GM21528 (cell line): ENCODE data around the gene TMEM51.
"Not testable (repeated sequence)": the region's sequence is repeated elsewhere in the genome, so short reads cannot be mapped to it uniquely, and the experiment has no call there.

Experiments
- ATAC-seq: cut with Tn5 transposase; IDR thresholded peaks from one replicate; pipeline ENCODE4 v1.9.1; 2021; ENCODE audit warnings: mild to moderate bottlenecking, moderate library complexity; ENCODE audit not compliant: unreplicated experiment, low FRiP score

Gene TMEM51

DNA sequence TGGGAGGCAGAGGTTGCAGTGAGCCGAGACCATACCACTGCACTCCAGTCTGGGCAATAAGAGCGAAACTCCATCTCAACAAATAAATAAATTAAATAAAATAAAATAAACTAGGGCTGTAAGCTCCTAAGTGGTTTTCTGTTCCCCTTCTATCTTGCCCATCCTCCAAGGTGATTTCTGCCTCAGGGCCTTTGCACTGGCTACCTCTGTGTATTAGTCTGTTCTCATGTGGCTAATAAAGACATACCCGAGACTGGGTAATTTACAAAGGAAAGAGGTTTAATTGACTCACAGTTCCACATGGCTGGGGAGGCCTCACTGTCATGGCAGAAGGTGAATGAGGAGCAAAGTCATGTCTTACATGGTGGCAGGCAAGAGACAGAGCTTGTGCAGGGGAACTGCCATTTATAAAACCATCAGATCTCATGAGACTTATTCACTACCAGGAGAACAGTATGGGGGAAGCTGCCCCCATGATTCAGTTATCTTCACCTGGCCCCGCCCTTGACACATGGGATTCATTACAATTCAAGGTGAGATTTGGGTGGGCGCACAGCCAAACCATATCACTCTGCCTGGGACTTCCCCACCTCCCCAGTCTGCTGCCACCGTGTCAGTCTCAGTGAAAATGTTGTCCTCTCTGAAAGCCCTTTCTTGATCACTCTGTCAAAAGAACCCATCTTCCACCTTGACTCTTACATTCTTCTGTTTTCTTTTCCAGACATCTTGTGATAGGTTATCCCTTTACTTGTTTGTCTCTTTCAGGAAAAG is 22.0 kb downstream of the TMEM51 start:
- not testable (repeated sequence) for ATAC-seq

- no peak for ATAC-seq
These were observed 22.6 kb downstream of the TMEM51 start for GRCh38 chr1:15176120-15176519.

GRCh38 chr1:15176898-15177665 is 23.5 kb downstream of the TMEM51 start:
- ATAC-seq: no peak

DNA sequence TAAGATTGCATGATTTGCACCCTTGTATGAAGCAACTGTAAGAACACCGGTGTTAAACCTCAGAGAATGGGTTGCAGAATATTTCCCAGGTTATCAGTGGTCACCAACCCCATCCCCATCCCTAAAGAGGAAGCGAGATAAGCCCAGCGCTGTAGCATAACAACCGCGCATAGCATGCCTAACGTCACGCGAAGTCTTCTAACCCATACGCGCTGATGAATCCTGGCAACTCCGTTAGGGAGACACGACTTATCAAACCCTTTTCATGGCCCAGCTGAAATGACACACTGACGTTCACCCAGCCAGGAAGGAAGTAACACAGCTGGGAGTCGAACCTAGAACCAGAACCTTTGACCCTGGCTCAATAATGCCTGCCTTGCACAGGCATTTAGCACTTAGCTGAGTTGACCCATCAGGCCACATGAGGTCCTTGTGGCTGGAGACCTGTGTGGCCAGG is 24.2 kb downstream of the TMEM51 start:
- ATAC-seq: no peak

- ATAC-seq: no peak
These were observed 25.3 kb downstream of the TMEM51 start for GRCh38 chr1:15178571-15179484.

GRCh38 chr1:15179485-15179883 is 25.9 kb downstream of the TMEM51 start:
- ATAC-seq: no peak

GRCh38 chr1:15180189-15180588 is 26.6 kb downstream of the TMEM51 start:
- ATAC-seq: no peak

GRCh38 chr1:15180945-15181523 is 27.5 kb downstream of the TMEM51 start:
- no peak for ATAC-seq

GRCh38 chr1:15181564-15181963 is 28.0 kb downstream of the TMEM51 start:
- no peak for ATAC-seq

DNA sequence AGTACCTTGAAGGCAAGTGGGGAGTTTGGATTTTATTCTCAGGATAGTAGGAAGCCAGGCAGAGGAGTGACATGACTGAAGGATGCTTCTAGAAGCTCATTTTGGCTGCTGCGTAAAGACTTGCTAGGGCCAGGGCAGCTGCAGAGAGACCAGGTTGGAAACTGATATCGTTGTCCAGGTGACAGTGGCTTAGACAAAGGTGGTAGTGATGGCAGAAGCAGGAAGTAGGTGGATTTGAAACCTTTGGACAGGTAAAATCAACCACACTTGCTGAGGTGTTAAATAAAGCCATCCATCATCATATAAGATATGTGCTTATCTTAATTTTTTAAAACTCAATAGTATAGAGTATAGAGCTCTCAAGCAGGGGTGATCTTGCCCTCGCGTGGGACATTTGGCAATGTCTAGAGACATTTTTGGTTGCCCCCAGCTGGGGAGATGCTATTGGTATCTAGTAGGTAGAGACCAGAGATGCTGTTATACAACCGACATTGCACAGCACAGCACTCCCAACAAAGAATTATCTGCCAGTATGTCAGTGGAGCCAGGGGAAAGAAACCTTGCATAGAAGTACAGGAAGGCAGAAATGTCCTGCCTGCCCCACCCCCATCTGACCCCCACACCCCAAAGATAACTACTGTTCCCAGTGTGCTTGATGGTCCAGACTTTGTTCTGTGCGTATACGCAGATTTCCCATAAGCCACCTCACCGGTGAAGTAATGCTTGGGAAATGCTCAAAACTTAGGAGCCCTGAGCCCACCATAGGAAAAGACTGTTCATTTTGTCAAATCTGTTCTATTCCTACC is 31.1 kb downstream of the TMEM51 start:
- no peak for ATAC-seq

DNA sequence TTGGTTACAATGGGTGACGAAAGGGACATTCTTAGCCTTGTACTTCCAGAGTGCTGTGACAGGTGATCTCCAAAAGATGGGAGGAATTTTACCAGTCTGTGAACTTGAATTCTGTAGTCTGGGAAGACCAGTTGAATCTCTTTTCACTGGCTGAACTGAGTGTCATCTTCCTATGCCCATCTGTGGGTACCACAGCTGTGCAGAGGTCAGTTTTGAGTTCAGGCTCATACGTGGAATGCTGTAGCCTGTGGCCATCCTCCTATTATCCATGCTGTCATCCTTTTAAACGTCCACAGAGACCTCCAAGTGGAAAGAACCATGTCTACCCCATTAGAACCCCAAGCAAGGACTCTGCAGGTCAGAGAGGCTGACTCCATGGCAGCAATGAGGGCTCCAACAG is 32.1 kb downstream of the TMEM51 start:
- ATAC-seq: no peak

DNA sequence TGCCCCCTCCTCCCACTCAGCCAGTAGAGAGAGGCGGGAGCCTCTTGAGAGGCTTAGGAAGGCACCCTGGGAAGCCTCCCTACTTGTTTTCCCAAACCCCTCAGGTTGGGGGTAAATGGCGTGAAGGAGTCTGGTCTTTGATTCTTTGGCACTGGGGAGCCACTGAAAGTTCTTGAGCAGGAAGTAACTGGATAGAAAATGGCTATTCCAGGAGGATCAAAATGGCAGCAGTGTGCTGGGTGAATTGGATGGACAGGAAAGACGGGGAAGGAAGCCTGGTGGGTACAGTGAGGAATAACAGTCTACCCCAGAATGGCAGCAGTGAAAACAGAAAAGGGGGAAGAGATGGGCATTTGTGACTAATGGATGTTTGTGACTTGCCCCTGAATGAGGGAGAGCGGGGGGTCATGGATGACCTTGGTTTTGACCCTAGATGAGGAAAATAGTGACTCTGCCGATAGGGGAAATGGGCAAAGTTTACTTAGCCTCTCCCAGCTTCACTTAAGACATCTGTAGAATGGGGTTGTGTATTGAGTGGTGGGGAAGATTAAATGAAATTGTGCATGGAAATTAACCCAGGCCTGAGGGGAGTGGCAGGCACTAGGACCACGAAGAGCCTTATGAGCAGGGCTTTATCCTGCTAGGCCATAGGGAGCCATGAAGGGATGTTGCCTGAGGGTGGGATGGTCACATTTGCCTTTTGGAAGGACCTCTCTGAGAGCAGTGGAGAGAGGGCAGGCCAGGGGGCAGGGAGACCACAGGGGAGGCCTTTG is 32.7 kb downstream of the TMEM51 start:
- no peak for ATAC-seq

- ATAC-seq: no peak
These were observed 33.3 kb downstream of the TMEM51 start for GRCh38 chr1:15186846-15187151.

- ATAC-seq: no peak
These were observed 33.9 kb downstream of the TMEM51 start for GRCh38 chr1:15187175-15188129.

DNA sequence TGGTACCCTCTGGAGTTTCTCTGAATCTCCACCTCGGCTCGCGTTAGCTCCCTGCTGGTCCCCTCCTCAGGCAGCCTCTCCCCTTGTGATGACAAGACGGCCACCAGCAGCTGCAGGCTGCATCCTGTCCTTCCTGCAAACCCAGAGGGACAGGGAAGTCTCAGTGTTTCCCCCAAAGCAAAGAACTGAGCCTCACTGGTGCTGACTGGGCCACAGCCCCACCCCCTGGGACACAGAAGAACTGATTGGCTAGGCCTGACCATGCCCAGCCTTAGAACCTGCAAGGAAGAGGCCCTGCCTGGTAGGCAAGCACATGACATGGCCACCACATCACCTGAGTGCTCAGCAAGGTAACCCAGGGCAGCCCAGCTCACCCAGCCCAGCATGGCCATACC is 34.6 kb downstream of the TMEM51 start:
- ATAC-seq: no peak

DNA sequence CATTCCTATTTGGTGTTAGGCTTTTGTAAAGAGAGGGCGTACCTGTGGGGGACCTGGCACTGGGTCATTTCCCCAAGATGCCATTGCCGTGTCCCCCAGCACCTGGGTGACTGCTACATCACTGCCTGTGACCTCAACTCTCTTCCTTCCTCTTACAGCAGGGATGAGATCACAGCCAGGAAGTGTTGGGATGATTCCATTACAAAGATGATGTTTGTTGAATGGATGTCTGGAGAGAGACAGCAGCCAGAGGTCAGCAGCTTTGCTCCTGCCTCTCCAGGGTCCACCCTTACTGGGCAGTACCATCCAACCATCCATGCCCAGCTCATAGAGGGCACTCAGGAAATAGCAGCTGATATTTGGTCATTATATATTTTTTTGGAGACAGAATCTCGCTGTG is 35.1 kb downstream of the TMEM51 start:
- ATAC-seq: no peak

GRCh38 chr1:15189692-15190370 is 36.3 kb downstream of the TMEM51 start:
- ATAC-seq: no peak
